HEK293 (cell line): ENCODE measurements around the gene TAAR1.

ENCODE experiments used
- CTCF ChIA-PET: fragments of 350-600 bp; formaldehyde crosslinking; extraction: SDS; loops from one replicate; lab custom pipeline; 2021; ENCODE audit warnings: antibody characterized with exemption; lab: Yijun Ruan, JAX
- POLR2A ChIA-PET: fragments of 300-600 bp; formaldehyde crosslinking; extraction: SDS; loops from one replicate; lab custom pipeline; 2020; ENCODE audit warnings: antibody characterized with exemption, inconsistent platforms; lab: Yijun Ruan, JAX
- H3K27ac ChIP-seq: fragments of 200-500 bp; sonication (Bioruptor generic); 2 replicates; pipeline ENCODE4 v1.5.1; 2014; ENCODE audit warnings: low read depth, low read length, control low read depth, inconsistent platforms; ENCODE audit errors: extremely low read depth
- H3K36me3 ChIP-seq, 2 experiments: fragments of 200-500 bp in 1 of 2; sonication (Bioruptor generic) in 1 of 2; 1 replicate in 1 of 2; 2 replicates in 1 of 2; pipeline ENCODE4 v1.5.1; 2014 to 2017; ENCODE audit warnings: inconsistent platforms in 2 of 2, low read length in 2 of 2; ENCODE audit not compliant: control insufficient read depth in 2 of 2, insufficient read depth in 1 of 2
- H3K4me1 ChIP-seq: fragments of 200-500 bp; sonication (Bioruptor generic); 2 replicates; pipeline ENCODE4 v1.5.1; 2014; ENCODE audit warnings: mild to moderate bottlenecking, low read length, inconsistent platforms; ENCODE audit not compliant: control insufficient read depth, insufficient read depth
- H3K4me3 ChIP-seq: 2 replicates; pipeline ENCODE4 v1.5.1; 2011; ENCODE audit warnings: low read depth, mild to moderate bottlenecking, control low read depth, low read length, moderate library complexity
- H3K9me3 ChIP-seq: fragments of 200-500 bp; sonication (Bioruptor generic); 2 replicates; pipeline ENCODE4 v1.5.1; 2014; ENCODE audit warnings: low read depth, low read length, inconsistent platforms; ENCODE audit not compliant: control insufficient read depth, insufficient read depth
- GLIS1 ChIP-seq: fragments of 450-650 bp; formaldehyde crosslinking; IDR thresholded peaks from 2 replicates; pipeline ENCODE4 v1.5.1; 2016; ENCODE audit warnings: missing biosample characterization, missing genetic modification characterization
- KLF1 ChIP-seq: fragments of 450-650 bp; formaldehyde crosslinking; IDR thresholded peaks from 2 replicates; pipeline ENCODE4 v1.5.1; 2016; ENCODE audit warnings: missing biosample characterization, missing genetic modification characterization
- OSR2 ChIP-seq: fragments of 450-650 bp; formaldehyde crosslinking; IDR thresholded peaks from 2 replicates; pipeline ENCODE4 v1.5.1; 2016; ENCODE audit warnings: missing biosample characterization, missing genetic modification characterization
- SALL2 ChIP-seq: fragments of 450-650 bp; formaldehyde crosslinking; IDR thresholded peaks from 2 replicates; pipeline ENCODE4 v1.5.0; 2017; ENCODE audit warnings: missing biosample characterization, mild to moderate bottlenecking, missing genetic modification characterization, borderline replicate concordance
- SETDB1 ChIP-seq: IDR thresholded peaks from one replicate; pipeline ENCODE4 v1.6.1; 2017; ENCODE audit warnings: mild to moderate bottlenecking, low read length, moderate library complexity, mixed read lengths; ENCODE audit not compliant: insufficient read length
- YY2 ChIP-seq: fragments of 450-650 bp; formaldehyde crosslinking; IDR thresholded peaks from 2 replicates; pipeline ENCODE4 v1.5.1; 2016; ENCODE audit warnings: missing biosample characterization, missing genetic modification characterization
- ZNF132 ChIP-seq: fragments of 450-650 bp; formaldehyde crosslinking; IDR thresholded peaks from 2 replicates; pipeline ENCODE4 v1.5.1; 2017; ENCODE audit warnings: missing biosample characterization, missing genetic modification characterization, borderline replicate concordance
- ZNF138 ChIP-seq: fragments of 450-650 bp; formaldehyde crosslinking; IDR thresholded peaks from 2 replicates; pipeline ENCODE4 v1.5.1; 2016; ENCODE audit warnings: missing biosample characterization, missing genetic modification characterization, borderline replicate concordance
- ZNF140 ChIP-seq: fragments of 450-650 bp; formaldehyde crosslinking; IDR thresholded peaks from 2 replicates; pipeline ENCODE4 v1.5.1; 2016; ENCODE audit warnings: missing biosample characterization, missing genetic modification characterization
- ZNF184 ChIP-seq: fragments of 450-650 bp; IDR thresholded peaks from 2 replicates; pipeline ENCODE4 v1.5.1; 2018; ENCODE audit warnings: missing biosample characterization, mild to moderate bottlenecking, missing genetic modification characterization
- ZNF19 ChIP-seq: fragments of 450-650 bp; formaldehyde crosslinking; IDR thresholded peaks from 2 replicates; pipeline ENCODE4; 2016; ENCODE audit warnings: missing biosample characterization, missing genetic modification characterization, low read depth
- ZNF214 ChIP-seq: fragments of 450-650 bp; formaldehyde crosslinking; IDR thresholded peaks from 2 replicates; pipeline ENCODE4 v1.5.1; 2017; ENCODE audit warnings: missing biosample characterization, mild to moderate bottlenecking, missing genetic modification characterization, borderline replicate concordance
- ZNF24 ChIP-seq: fragments of 450-650 bp; formaldehyde crosslinking; IDR thresholded peaks from 2 replicates; pipeline ENCODE4 v1.5.1; 2016; ENCODE audit warnings: missing biosample characterization, missing genetic modification characterization
- ZNF280C ChIP-seq: fragments of 450-650 bp; formaldehyde crosslinking; IDR thresholded peaks from 2 replicates; pipeline ENCODE4 v1.5.1; 2016; ENCODE audit warnings: missing biosample characterization, missing genetic modification characterization
- ZNF501 ChIP-seq: fragments of 450-650 bp; formaldehyde crosslinking; IDR thresholded peaks from 2 replicates; pipeline ENCODE4 v1.5.1; 2016; ENCODE audit warnings: missing biosample characterization, missing genetic modification characterization
- ZNF510 ChIP-seq: fragments of 450-650 bp; formaldehyde crosslinking; IDR thresholded peaks from 2 replicates; pipeline ENCODE4 v1.5.1; 2018; ENCODE audit warnings: mild to moderate bottlenecking, missing genetic modification characterization, missing biosample characterization; ENCODE audit not compliant: insufficient replicate concordance
- ZNF529 ChIP-seq: fragments of 450-650 bp; formaldehyde crosslinking; IDR thresholded peaks from 2 replicates; pipeline ENCODE4 v1.5.1; 2017; ENCODE audit warnings: missing genetic modification characterization, missing biosample characterization; ENCODE audit not compliant: insufficient replicate concordance
- ZNF544 ChIP-seq: fragments of 450-650 bp; formaldehyde crosslinking; IDR thresholded peaks from 2 replicates; pipeline ENCODE4 v1.5.0; 2017; ENCODE audit warnings: missing biosample characterization, missing genetic modification characterization
- ZNF555 ChIP-seq: fragments of 450-650 bp; formaldehyde crosslinking; conservative IDR thresholded peaks from 2 replicates; pipeline ENCODE4 v1.5.1; 2017; ENCODE audit warnings: missing biosample characterization, mild to moderate bottlenecking, missing genetic modification characterization, inconsistent platforms
- ZNF580 ChIP-seq: fragments of 450-650 bp; formaldehyde crosslinking; IDR thresholded peaks from 2 replicates; pipeline ENCODE4 v1.5.1; 2016; ENCODE audit warnings: missing biosample characterization, missing genetic modification characterization
- ZNF624 ChIP-seq: fragments of 450-650 bp; formaldehyde crosslinking; IDR thresholded peaks from 2 replicates; pipeline ENCODE4 v1.5.1; 2017; ENCODE audit warnings: missing biosample characterization, missing genetic modification characterization
- ZNF776 ChIP-seq: fragments of 450-650 bp; formaldehyde crosslinking; IDR thresholded peaks from 2 replicates; pipeline ENCODE4 v1.5.0; 2017; ENCODE audit warnings: missing biosample characterization, missing genetic modification characterization, borderline replicate concordance
- ZNF791 ChIP-seq: fragments of 450-650 bp; formaldehyde crosslinking; IDR thresholded peaks from 2 replicates; pipeline ENCODE4 v1.5.1; 2016; ENCODE audit warnings: missing biosample characterization, missing genetic modification characterization
- TF ChIP-seq, protein P1 (sequence below): fragments of 450-650 bp; formaldehyde crosslinking; IDR thresholded peaks from 2 replicates; pipeline ENCODE4 v1.5.1; 2016; ENCODE audit warnings: missing biosample characterization, missing genetic modification characterization
- TF ChIP-seq, protein P2 (sequence below): fragments of 450-650 bp; formaldehyde crosslinking; IDR thresholded peaks from 2 replicates; pipeline ENCODE4 v1.5.1; 2017; ENCODE audit warnings: missing biosample characterization, missing genetic modification characterization
- TF ChIP-seq, protein P3 (sequence below): fragments of 450-650 bp; formaldehyde crosslinking; optimal IDR thresholded peaks from 2 replicates; pipeline ENCODE3; 2016; ENCODE audit warnings: missing biosample characterization, mild to moderate bottlenecking, missing genetic modification characterization

The TAAR1 gene

GRCh38 chr6:132686531-132686930 lies 27.5 kb upstream of the TAAR1 start (continued):
- TF ChIP-seq ZNF280C (tag by site-specific recombination) (no peak), SALL2 (tag by site-specific recombination) (no peak)

- Histone ChIP-seq H3K27ac (no peak overlapping the region), H3K9me3 (no peaks in the 10 kb centered on the region), H3K4me3 (no peak overlapping the region), H3K4me1 (no peaks in the 10 kb centered on the region), H3K36me3 (no peaks in the 10 kb centered on the region)
- CTCF ChIA-PET = interaction anchor here (0.5 to 1.4 kb wide), 7 partner anchors 8 to 1589 kb away, joined by 3 to 5 read pairs (median 3); no protein-coding TSS in a partner anchor
- POLR2A ChIA-PET = no interaction called here
- TF ChIP-seq, protein P1, sequence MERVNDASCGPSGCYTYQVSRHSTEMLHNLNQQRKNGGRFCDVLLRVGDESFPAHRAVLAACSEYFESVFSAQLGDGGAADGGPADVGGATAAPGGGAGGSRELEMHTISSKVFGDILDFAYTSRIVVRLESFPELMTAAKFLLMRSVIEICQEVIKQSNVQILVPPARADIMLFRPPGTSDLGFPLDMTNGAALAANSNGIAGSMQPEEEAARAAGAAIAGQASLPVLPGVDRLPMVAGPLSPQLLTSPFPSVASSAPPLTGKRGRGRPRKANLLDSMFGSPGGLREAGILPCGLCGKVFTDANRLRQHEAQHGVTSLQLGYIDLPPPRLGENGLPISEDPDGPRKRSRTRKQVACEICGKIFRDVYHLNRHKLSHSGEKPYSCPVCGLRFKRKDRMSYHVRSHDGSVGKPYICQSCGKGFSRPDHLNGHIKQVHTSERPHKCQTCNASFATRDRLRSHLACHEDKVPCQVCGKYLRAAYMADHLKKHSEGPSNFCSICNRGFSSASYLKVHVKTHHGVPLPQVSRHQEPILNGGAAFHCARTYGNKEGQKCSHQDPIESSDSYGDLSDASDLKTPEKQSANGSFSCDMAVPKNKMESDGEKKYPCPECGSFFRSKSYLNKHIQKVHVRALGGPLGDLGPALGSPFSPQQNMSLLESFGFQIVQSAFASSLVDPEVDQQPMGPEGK = no peak
- TF ChIP-seq OSR2 (tag by site-specific recombination) (no peak), YY2 (tag by site-specific recombination) (no peak), ZNF776 (no peak), ZNF510 (no peak), ZNF529 (no peak), KLF1 (tag by site-specific recombination) (no peak), ZNF138 (tag by site-specific recombination) (no peak), ZNF132 (tag by site-specific recombination) (no peak), GLIS1 (tag by site-specific recombination) (no peak), ZNF791 (tag by site-specific recombination) (no peak), ZNF140 (no peak), ZNF24 (tag by site-specific recombination) (no peak)
- TF ChIP-seq, protein P2, sequence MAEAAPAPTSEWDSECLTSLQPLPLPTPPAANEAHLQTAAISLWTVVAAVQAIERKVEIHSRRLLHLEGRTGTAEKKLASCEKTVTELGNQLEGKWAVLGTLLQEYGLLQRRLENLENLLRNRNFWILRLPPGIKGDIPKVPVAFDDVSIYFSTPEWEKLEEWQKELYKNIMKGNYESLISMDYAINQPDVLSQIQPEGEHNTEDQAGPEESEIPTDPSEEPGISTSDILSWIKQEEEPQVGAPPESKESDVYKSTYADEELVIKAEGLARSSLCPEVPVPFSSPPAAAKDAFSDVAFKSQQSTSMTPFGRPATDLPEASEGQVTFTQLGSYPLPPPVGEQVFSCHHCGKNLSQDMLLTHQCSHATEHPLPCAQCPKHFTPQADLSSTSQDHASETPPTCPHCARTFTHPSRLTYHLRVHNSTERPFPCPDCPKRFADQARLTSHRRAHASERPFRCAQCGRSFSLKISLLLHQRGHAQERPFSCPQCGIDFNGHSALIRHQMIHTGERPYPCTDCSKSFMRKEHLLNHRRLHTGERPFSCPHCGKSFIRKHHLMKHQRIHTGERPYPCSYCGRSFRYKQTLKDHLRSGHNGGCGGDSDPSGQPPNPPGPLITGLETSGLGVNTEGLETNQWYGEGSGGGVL = no peak
These were observed 26.0 kb upstream of the TAAR1 start for GRCh38 chr6:132685009-132685408.

DNA sequence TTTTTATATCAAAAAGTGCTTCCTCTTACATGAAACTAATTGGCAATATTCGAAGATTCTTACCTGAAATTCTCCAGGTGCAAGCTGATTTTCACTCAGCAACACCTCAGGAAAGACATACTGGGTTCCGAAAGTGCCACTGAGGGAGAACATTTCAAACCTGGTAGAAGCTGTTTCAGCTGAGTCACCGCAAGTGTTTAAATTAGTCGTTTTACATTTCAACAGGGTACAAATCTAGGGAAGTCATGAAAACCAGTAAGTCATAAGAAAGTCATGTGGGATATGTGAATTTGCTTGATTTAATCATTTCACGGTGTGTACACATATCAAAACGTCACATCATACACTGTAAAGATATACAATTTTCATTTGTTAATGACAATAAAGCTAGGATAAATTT lies 25.3 kb upstream of the TAAR1 start:
- Histone ChIP-seq H3K36me3 (no peaks in the 10 kb centered on the region), H3K27ac (no peak overlapping the region), H3K9me3 (no peaks in the 10 kb centered on the region), H3K4me1 (no peaks in the 10 kb centered on the region), H3K4me3 (no peak overlapping the region)
- CTCF ChIA-PET = interaction anchor here (0.5 to 1.4 kb wide), 5 partner anchors 13 to 154 kb away, joined by 3 to 5 read pairs (median 3); no protein-coding TSS in a partner anchor
- POLR2A ChIA-PET = no interaction called here
- no peak for TF ChIP-seq ZNF19 (tag by site-specific recombination)
- no peak for TF ChIP-seq ZNF184 (tag by site-specific recombination)
- no peak for TF ChIP-seq ZNF501 (tag by site-specific recombination)
- no peak for TF ChIP-seq ZNF580 (tag by site-specific recombination)
- no peak for TF ChIP-seq ZNF555
- TF ChIP-seq ZNF544 (tag by site-specific recombination) = no peak
- no peak for TF ChIP-seq ZNF624 (tag by site-specific recombination)
- TF ChIP-seq, protein P3, sequence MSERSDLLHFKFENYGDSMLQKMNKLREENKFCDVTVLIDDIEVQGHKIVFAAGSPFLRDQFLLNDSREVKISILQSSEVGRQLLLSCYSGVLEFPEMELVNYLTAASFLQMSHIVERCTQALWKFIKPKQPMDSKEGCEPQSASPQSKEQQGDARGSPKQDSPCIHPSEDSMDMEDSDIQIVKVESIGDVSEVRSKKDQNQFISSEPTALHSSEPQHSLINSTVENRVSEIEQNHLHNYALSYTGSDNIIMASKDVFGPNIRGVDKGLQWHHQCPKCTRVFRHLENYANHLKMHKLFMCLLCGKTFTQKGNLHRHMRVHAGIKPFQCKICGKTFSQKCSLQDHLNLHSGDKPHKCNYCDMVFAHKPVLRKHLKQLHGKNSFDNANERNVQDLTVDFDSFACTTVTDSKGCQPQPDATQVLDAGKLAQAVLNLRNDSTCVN (tag by site-specific recombination) = no peak
- TF ChIP-seq SETDB1 = no peak
- TF ChIP-seq ZNF214 (tag by site-specific recombination) = no peak
- TF ChIP-seq OSR2 (tag by site-specific recombination) = no peak
